Measurements from ENCODE around the gene FBXL17. TPM values are rescaled to one million over a fixed set of nuclear protein-coding genes. Genes with fewer than 3 reads are reported as not detected.

The FBXL17 gene
- total RNA-seq, 1 experiment from 2014 or later: 15.9 TPM

- no peak for DNase-seq (ENCODE audit: low read depth)
Observed at GRCh38 chr5:107916731-107917725, 464.9 kb downstream of the FBXL17 start.

DNA sequence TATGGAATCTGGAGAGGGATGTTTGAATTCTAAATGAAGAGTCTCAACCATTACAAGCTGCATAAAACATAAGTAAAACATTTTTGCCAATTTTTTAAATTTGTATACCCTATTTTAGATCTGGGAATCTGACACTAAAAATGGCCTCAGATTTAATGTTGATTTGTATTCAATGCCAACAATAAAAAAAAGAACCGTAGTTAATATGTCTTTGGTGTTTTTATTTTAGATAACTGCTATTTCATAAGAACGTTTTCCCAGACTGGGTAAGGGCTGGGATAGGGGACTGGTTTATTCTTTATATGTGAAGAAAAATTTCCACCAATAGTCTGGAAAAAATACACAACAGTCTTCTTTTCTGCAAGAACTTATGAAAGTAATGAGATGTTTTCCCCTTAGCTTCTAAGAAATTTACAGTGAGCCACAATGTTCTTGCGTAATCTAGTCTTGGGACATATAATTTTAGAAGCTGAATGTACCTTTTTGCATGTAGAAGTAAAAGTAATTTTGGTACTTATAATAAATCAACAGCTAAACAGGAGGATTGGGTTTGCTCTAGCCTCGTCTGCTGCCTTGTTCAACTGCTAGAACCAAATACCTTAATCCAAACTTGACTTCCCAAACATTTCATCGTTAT, 466.6 kb downstream of the FBXL17 start:
- no peak for DNase-seq (ENCODE audit: low read depth)

GRCh38 chr5:107913494-107913893, 468.4 kb downstream of the FBXL17 start:
- DNase-seq (ENCODE audit: low read depth): no peak

DNA sequence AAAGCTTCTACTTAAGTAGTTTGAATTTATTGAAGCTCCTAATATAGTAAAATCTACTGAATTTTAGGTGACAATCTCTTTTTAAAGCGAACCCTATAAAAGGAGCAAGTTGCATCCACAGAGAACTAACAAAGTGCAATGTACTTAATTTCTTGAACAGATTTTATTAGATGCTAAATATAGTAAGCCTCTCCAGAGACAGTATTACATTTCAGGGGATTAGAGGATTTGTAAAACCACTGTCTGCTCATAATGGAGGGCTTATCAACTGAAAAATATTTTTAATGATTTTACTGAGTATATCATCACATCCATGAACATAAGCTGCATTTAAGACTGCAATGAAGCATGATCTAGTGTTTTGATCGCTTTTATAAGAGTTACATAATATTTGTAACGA, 481.2 kb downstream of the FBXL17 start:
- no peak for DNase-seq (ENCODE audit: low read depth)

DNA sequence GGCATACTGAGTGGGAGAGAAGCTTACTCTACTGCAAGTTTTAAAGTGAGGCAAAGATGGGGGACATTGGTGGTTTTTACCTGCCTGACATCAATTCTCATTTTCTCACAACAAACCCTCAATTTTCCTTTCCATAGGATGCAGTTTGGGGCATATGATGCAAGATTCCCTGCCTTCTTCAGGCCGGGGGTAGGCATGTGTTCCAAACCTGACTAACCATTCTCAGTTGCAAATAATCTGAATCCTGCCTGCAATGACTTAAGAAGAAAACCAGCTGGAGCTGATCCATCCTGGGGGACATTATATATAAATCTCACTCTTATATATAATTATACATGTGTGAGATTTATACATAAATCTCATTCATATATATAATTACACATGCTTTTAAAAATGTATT, 487.5 kb downstream of the FBXL17 start:
- peak; percentile 18 for DNase-seq (ENCODE audit: low read depth)

- peak; percentile 66 for DNase-seq (ENCODE audit: low read depth)
Observed at GRCh38 chr5:107893642-107894041, 488.3 kb downstream of the FBXL17 start.

DNA sequence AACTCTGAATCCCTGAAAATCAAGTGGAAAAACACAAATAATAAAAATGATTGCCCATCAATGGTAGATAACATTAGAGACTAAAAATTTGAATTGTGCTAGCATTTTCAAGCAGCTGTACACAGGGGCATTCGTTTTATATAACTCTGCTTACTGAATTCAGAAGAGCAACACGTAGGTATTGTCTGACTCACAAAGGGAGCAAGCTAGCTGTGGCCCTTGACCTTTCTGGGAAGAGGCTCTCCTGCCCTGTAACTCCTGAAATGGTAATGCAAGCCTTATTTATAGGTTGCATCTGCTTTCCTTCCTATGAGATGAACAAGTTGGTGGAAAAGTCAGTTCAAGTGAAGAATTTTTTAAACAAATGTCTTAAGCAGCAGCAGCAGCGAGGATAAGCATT, 492.5 kb downstream of the FBXL17 start:
- peak; percentile 53 for DNase-seq (ENCODE audit: low read depth)

DNA sequence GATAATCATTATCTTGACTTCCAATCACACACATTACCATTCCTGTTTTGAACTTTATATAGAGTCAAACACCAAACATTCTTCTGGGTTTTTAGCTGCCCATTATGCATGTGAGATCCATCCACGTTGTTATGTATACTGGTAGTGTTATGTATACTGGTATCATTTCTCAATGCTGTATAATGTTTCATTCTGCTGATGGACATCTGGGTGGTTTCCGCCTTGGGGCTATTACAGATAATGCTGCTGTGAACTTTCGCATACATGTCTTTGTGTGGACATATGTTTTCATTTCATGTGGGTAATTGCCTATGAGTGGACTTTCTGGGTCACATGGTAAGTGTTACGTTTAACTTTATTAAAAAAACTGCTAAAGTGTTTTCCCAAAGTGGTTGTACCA, 493.4 kb downstream of the FBXL17 start:
- no peak for DNase-seq (ENCODE audit: low read depth)

DNA sequence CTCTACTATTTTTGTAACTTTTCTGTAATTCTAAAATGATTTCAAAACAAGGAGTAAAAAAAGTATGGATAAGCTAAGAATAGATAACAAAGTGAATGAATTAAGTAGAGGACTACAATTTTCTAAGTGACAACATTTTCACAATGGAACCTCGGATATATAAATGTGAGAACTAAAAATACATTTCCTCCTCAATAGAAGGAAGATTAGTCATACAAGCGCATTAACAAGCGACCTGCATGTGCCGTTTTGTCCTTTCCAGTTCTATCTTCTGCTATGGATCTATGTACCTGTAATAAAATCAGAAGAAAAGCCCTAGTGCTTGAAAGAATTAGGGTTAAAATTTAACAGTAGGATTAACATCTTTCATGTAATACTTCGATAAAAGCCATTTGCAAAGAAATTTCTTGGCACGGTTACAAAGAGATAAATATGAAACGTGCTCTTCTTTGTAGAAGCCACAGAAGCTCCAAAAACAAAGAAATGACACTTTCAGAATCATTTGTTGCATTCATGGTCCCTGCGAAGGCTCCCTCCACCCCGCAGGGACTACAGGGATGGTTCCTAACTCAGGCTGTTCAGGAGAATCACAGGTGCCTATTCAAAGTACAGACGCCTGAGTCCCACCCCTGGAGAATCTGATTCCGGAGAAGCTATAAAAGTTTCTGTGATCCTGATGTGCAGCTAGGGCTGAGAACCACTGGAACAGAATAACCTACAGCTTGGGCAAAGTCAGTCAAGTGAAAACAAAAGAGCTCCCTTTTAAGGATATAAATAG, 494.5 kb downstream of the FBXL17 start:
- no peak for DNase-seq (ENCODE audit: low read depth)

DNA sequence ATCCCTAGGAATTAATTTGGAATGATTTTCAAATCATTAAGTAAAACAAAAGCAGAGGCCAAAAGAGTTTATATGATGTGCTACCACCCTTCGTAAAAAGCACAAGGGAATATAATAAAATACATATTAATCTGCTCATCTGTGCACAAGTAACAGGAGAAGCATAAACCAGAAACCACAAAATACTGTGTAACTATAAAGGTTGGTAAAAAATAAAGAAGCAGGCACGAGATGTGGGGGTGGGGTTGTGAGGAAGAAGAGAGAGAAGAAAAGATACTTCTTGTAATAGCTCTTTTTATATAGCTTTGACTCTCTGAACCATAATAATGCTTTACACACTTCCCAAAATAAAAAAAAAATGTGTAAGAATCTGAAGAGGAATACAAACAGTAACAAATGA, 496.3 kb downstream of the FBXL17 start:
- no peak for DNase-seq (ENCODE audit: low read depth)

DNA sequence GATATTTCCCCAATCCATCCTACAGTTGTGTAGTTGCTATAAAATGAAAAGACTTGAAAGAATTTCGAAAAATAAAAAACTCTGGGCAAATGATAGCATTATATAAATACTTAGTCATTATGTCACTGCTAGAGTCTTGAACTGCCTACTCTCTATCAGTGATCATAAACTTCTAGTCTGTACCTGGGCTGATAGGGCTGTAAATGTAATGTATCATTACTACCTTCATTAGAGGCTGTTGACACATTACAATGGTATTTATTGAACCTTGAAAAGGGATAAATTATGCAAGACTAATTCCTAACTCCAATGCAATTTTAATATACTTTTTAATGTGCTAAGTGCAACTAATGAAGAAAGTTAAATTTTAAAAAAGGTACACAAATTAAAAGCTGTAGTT, 497.0 kb downstream of the FBXL17 start:
- no peak for DNase-seq (ENCODE audit: low read depth)

- no peak for DNase-seq (ENCODE audit: low read depth)
Observed at GRCh38 chr5:107878661-107879060, 503.2 kb downstream of the FBXL17 start.

- DNase-seq (ENCODE audit: low read depth): no peak
Observed at GRCh38 chr5:107876906-107877305, 505.0 kb downstream of the FBXL17 start.

DNA sequence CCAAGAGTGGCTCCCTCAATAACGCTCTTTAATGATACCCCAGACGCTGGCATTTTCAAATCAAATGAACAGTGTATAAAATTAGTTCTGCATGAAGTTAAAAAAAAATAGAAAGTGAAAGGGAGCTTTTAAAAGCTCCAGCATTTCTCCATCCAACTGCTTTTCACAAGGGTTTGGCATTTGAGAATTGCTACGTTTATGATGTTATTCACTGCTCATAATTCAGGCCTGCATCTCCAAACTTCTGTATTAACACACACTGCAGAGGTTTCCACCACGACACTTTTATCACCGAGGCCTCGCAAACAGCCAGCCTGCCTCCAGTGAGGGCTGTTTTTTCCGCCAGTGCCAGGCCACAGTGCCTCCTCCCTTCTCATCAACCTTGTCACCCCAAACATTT, 505.6 kb downstream of the FBXL17 start:
- no peak for DNase-seq (ENCODE audit: low read depth)

GRCh38 chr5:107875833-107876232, 506.1 kb downstream of the FBXL17 start:
- peak; percentile 80 for DNase-seq (ENCODE audit: low read depth)

DNA sequence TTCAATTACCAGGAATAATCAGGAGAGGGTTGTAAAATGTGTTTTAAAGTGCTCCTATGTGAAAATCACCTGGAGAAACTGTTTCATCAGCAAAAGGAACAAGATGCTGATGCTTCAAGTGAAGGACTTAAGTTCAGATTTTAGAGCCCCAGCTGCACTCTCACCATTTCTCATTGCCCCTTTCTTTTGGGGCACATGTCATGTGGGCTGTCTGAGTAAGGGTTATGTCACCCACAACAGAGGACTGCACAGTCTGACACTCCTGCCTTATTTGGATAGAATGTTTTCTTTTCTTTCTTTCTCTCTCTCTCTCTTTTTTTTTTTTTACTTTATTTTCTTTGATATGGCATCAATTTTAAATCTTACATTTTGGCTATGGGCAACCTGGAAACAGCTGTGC, 507.1 kb downstream of the FBXL17 start:
- peak; percentile 55 for DNase-seq (ENCODE audit: low read depth)

DNA sequence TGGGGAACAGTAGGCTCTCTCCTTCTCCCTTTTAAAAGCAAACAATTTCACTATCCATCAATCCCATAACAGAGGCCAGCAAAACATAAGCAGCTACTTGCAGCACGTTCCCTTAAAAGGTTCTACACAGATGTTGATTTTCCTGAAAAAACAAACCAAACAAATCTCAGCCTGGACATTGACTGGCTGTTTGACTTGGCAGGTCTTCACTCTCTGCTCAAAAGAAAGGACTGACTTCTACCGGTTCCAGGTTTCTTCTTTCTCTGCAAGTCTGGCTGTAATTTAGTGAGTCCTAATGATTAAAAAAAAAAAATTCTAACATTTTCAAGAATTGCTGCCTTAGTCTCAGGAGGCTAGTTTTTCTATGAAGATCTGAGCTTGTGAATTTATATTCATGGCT, 508.0 kb downstream of the FBXL17 start:
- no peak for DNase-seq (ENCODE audit: low read depth)

GRCh38 chr5:107871023-107871422, 510.9 kb downstream of the FBXL17 start:
- DNase-seq (ENCODE audit: low read depth): no peak

- DNase-seq (ENCODE audit: low read depth): peak; percentile 88
Observed at GRCh38 chr5:107869438-107870115, 512.3 kb downstream of the FBXL17 start.

DNA sequence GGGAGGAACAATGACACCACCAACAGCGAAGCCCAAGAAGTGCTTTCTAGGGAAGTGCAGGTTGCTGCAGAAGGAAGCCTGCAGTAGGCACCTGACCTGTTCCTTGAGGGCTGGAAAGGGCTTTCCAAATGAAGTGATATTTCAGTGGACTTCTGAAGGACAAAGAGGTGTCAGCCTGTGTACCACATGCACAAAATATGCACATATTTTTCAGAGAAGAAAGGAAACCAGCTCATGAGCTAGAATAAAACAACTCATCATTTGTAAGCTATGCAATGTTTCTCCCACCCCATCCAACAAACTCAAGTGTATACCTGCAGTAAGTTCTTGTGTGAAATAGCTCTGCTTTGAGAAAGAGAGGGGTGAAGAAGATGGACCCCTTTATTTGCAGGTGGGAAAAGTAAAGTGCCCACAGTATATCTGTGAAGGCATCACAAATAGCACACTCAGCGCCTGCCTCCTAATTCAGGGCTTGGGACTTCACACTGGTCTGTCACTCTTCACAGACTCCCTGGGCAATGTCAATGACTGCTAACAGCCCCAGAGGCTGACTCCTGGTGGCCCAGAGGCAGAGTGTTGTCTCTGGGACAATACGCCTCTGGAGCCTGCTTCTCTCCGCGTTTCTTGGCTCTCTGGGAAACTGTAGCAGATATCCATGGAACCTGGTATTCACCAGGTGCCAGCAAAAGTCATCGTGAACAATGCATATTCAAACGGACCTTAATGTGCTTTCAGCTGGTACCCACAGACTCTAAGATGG, 513.1 kb downstream of the FBXL17 start:
- DNase-seq (ENCODE audit: low read depth): peak; percentile 22

- DNase-seq (ENCODE audit: low read depth): peak; percentile 29
Observed at GRCh38 chr5:107867266-107867665, 514.6 kb downstream of the FBXL17 start.

Data from M059J (cell line).